ENCODE results near the gene EML4. TPM values are rescaled to one million over a fixed set of nuclear protein-coding genes. Genes with fewer than 3 reads are reported as not detected.
A peak's percentile ranks its signal among the peaks of the same experiment; 100 is the strongest.

The EML4 gene
- total and polyA plus RNA-seq, 2 of the 13 experiments (the other 11 are each of a cell fraction or from before 2014, with no cell fraction given): 243 to 476 TPM

DNA sequence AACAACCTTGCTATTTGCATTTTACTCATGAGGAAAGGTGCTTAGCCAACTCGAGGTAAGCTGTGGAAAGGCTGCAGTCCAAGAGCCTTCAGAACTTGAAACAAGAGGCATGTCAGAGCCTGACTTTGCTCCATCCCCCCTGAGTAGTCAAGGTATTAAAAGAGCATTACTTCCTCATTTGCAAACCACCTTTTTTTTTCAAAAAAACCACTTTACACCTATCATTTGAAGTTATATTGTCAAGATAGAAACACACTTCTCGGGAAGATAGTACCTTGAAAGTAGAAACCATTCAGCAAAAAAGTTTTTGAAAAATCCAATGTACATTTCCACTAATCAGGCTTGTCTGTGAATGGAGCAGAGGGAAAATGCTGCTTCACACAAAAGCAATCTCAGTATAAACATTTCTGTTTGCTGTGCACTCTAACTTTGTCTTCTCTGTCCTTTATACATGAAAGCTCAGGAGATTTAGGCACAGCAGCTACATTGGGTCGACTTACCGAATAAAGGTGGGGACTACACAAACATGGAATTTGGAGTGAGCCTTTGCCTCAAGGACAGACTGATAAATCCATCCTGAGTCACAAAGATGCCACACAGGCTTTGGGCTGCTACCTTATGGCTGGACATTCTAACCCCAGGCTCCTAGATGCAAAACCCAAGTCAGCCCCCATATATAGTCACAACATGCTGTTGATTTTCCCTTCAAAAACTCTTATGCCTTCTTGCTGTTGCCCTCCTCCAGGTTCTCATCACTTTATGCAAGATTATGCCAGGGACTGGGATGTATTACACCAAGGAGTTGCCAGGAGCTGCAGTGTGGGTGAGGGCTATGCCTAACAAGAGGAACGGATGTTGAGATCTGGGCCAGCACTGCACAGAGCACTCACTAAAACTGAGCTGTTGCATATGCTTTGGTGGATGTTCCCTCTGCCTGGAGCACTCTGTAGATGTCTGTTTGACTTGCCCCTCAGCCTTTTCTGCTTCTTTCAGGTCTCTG, 41.4 kb upstream of the EML4 start (continued):
- TF ChIP-seq HNRNPLL (IDR thresholded peaks at IDR 0.05; ENCODE audit: low read depth, low read length, poor library complexity, severe bottlenecking) (no peak), ZNF652 (CRISPR knock-in tag; IDR thresholded peaks at IDR 0.05; ENCODE audit: borderline replicate concordance, low read depth) (no peak; the same call in 1 of the 2 replicates), ZNF598 (CRISPR knock-in tag; IDR thresholded peaks at IDR 0.05; ENCODE audit: borderline replicate concordance) (no peak), DR1 (CRISPR knock-in tag; IDR thresholded peaks at IDR 0.05) (no peak), NCOA5 (CRISPR knock-in tag; IDR thresholded peaks at IDR 0.05) (no peak), PITX1 (CRISPR knock-in tag; IDR thresholded peaks at IDR 0.05) (peak; percentile 94), ZNF10 (CRISPR knock-in tag; IDR thresholded peaks at IDR 0.05; ENCODE audit: borderline replicate concordance, low read depth) (no peak), ZNF225 (CRISPR knock-in tag; IDR thresholded peaks at IDR 0.05) (no peak), ZNF451 (CRISPR knock-in tag; IDR thresholded peaks at IDR 0.05) (no peak), BORCS8-MEF2B (CRISPR knock-in tag; IDR thresholded peaks at IDR 0.05) (0 out of 2 replicates have a peak, but pooled peaks have one; percentile 56), MBD4 (IDR thresholded peaks at IDR 0.05; ENCODE audit: borderline replicate concordance, low read length) (peak; percentile 90; the same call in 1 of the 2 replicates), ZFP36L1 (CRISPR knock-in tag; IDR thresholded peaks at IDR 0.05) (no peak), JDP2 (CRISPR knock-in tag; IDR thresholded peaks at IDR 0.05; ENCODE audit: borderline replicate concordance) (no peak), MAF1 (CRISPR knock-in tag; IDR thresholded peaks at IDR 0.05; ENCODE audit: borderline replicate concordance) (no peak), ZNF564 (CRISPR knock-in tag; IDR thresholded peaks at IDR 0.05) (no peak), ZNF101 (CRISPR knock-in tag; IDR thresholded peaks at IDR 0.05; ENCODE audit: borderline replicate concordance, low read depth) (no peak)
- TF ChIP-seq, protein P1, sequence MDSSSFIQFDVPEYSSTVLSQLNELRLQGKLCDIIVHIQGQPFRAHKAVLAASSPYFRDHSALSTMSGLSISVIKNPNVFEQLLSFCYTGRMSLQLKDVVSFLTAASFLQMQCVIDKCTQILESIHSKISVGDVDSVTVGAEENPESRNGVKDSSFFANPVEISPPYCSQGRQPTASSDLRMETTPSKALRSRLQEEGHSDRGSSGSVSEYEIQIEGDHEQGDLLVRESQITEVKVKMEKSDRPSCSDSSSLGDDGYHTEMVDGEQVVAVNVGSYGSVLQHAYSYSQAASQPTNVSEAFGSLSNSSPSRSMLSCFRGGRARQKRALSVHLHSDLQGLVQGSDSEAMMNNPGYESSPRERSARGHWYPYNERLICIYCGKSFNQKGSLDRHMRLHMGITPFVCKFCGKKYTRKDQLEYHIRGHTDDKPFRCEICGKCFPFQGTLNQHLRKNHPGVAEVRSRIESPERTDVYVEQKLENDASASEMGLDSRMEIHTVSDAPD (CRISPR knock-in tag; IDR thresholded peaks at IDR 0.05): peak; percentile 89; the same call in 1 of the 2 replicates
- TF ChIP-seq, protein P2, sequence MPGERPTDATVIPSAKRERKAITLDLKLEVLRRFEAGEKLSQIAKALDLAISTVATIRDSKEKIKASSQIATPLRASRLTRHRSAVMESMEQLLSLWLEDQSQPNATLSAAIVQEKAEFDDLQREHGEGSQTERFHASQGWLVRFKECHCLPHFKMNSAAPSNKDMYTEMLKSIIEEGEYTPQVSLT (CRISPR knock-in tag; IDR thresholded peaks at IDR 0.05; ENCODE audit: borderline replicate concordance, low read depth): no peak
- TF ChIP-seq, protein P3, sequence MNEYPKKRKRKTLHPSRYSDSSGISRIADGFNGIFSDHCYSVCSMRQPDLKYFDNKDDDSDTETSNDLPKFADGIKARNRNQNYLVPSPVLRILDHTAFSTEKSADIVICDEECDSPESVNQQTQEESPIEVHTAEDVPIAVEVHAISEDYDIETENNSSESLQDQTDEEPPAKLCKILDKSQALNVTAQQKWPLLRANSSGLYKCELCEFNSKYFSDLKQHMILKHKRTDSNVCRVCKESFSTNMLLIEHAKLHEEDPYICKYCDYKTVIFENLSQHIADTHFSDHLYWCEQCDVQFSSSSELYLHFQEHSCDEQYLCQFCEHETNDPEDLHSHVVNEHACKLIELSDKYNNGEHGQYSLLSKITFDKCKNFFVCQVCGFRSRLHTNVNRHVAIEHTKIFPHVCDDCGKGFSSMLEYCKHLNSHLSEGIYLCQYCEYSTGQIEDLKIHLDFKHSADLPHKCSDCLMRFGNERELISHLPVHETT (CRISPR knock-in tag; conservative IDR thresholded peaks at IDR 0.05): 0 out of 2 replicates have a peak, but pooled peaks have one; percentile 20
- TF ChIP-seq, protein P4, sequence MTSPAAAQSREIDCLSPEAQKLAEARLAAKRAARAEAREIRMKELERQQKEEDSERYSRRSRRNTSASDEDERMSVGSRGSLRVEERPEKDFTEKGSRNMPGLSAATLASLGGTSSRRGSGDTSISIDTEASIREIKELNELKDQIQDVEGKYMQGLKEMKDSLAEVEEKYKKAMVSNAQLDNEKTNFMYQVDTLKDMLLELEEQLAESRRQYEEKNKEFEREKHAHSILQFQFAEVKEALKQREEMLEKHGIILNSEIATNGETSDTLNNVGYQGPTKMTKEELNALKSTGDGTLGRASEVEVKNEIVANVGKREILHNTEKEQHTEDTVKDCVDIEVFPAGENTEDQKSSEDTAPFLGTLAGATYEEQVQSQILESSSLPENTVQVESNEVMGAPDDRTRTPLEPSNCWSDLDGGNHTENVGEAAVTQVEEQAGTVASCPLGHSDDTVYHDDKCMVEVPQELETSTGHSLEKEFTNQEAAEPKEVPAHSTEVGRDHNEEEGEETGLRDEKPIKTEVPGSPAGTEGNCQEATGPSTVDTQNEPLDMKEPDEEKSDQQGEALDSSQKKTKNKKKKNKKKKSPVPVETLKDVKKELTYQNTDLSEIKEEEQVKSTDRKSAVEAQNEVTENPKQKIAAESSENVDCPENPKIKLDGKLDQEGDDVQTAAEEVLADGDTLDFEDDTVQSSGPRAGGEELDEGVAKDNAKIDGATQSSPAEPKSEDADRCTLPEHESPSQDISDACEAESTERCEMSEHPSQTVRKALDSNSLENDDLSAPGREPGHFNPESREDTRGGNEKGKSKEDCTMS (CRISPR knock-in tag; conservative IDR thresholded peaks at IDR 0.05): no peak
- TF ChIP-seq, protein P5, sequence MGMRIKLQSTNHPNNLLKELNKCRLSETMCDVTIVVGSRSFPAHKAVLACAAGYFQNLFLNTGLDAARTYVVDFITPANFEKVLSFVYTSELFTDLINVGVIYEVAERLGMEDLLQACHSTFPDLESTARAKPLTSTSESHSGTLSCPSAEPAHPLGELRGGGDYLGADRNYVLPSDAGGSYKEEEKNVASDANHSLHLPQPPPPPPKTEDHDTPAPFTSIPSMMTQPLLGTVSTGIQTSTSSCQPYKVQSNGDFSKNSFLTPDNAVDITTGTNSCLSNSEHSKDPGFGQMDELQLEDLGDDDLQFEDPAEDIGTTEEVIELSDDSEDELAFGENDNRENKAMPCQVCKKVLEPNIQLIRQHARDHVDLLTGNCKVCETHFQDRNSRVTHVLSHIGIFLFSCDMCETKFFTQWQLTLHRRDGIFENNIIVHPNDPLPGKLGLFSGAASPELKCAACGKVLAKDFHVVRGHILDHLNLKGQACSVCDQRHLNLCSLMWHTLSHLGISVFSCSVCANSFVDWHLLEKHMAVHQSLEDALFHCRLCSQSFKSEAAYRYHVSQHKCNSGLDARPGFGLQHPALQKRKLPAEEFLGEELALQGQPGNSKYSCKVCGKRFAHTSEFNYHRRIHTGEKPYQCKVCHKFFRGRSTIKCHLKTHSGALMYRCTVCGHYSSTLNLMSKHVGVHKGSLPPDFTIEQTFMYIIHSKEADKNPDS (CRISPR knock-in tag; IDR thresholded peaks at IDR 0.05): no peak; the same call in 1 of the 2 replicates

All from HepG2 (cell line).